ENCODE measurements around the gene FGF2.

Gene FGF2

DNA sequence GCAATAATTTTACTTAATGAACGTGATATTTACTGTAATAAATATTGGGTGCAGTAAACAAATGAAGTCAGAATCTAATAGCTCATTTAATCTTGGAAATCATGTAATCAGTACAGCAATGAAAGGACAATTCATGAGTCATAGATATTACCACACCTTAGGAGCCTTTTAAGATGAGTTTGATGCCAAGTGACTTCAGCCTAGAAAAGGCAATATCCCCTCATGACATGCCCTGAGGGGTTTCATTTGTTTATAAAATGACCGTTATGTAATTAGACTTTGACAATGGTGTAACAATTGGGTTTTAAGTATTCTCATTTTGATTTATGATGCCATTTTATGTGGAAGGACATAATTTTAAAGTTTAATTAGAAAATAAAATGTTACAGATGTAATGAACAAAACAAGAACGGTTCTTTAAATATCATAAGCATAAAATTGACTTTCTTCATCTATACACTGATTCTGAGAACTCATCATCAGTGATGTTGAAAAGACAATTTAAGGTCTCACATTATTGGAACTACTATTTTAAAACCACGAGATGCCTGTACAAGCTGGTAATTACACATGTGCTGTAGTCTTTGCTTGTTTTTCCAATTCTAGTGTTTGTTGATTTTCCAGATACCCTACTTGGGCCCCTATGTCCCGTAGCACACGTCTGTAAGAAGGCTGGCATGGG is 5.0 kb downstream of the FGF2 start (continued):
- TF ChIP-seq, protein P1, sequence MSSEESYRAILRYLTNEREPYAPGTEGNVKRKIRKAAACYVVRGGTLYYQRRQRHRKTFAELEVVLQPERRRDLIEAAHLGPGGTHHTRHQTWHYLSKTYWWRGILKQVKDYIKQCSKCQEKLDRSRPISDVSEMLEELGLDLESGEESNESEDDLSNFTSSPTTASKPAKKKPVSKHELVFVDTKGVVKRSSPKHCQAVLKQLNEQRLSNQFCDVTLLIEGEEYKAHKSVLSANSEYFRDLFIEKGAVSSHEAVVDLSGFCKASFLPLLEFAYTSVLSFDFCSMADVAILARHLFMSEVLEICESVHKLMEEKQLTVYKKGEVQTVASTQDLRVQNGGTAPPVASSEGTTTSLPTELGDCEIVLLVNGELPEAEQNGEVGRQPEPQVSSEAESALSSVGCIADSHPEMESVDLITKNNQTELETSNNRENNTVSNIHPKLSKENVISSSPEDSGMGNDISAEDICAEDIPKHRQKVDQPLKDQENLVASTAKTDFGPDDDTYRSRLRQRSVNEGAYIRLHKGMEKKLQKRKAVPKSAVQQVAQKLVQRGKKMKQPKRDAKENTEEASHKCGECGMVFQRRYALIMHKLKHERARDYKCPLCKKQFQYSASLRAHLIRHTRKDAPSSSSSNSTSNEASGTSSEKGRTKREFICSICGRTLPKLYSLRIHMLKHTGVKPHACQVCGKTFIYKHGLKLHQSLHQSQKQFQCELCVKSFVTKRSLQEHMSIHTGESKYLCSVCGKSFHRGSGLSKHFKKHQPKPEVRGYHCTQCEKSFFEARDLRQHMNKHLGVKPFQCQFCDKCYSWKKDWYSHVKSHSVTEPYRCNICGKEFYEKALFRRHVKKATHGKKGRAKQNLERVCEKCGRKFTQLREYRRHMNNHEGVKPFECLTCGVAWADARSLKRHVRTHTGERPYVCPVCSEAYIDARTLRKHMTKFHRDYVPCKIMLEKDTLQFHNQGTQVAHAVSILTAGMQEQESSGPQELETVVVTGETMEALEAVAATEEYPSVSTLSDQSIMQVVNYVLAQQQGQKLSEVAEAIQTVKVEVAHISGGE (tag by site-specific recombination; conservative IDR thresholded peaks at IDR 0.05; ENCODE audit: low read depth) = no peak
- TF ChIP-seq ZNF629 (tag by site-specific recombination; IDR thresholded peaks at IDR 0.05) (peak; percentile 60), ZNF223 (tag by site-specific recombination; IDR thresholded peaks at IDR 0.05) (no peak), ZNF843 (tag by site-specific recombination; IDR thresholded peaks at IDR 0.05) (0 out of 2 replicates have a peak, but pooled peaks have one; percentile 48), ZNF416 (tag by site-specific recombination; IDR thresholded peaks at IDR 0.05) (no peak), ZNF133 (tag by site-specific recombination; IDR thresholded peaks at IDR 0.05) (no peak), KLF10 (tag by site-specific recombination; IDR thresholded peaks at IDR 0.05) (0 out of 2 replicates have a peak, but pooled peaks have one; percentile 43), ZNF10 (tag by site-specific recombination; IDR thresholded peaks at IDR 0.05) (no peak), ZNF23 (tag by site-specific recombination; IDR thresholded peaks at IDR 0.05; ENCODE audit: borderline replicate concordance) (no peak), ZEB2 (tag by site-specific recombination; IDR thresholded peaks at IDR 0.05) (peak; percentile 58; the same call in 1 of the 2 replicates), ZNF776 (tag by site-specific recombination; IDR thresholded peaks at IDR 0.05; ENCODE audit: borderline replicate concordance) (no peak), ZBTB8A (tag by site-specific recombination; IDR thresholded peaks at IDR 0.05) (0 out of 2 replicates have a peak, but pooled peaks have one; percentile 18), ZNF585B (tag by site-specific recombination; IDR thresholded peaks at IDR 0.05) (no peak), ZBTB7A (tag by site-specific recombination; IDR thresholded peaks at IDR 0.05; ENCODE audit: low read depth) (no peak), ZNF112 (tag by site-specific recombination; IDR thresholded peaks at IDR 0.05) (no peak), OSR2 (tag by site-specific recombination; IDR thresholded peaks at IDR 0.05) (0 out of 2 replicates have a peak, but pooled peaks have one; percentile 22), ZNF174 (tag by site-specific recombination; IDR thresholded peaks at IDR 0.05) (no peak), ZNF132 (tag by site-specific recombination; IDR thresholded peaks at IDR 0.05; ENCODE audit: borderline replicate concordance) (no peak)
- TF ChIP-seq, protein P2, sequence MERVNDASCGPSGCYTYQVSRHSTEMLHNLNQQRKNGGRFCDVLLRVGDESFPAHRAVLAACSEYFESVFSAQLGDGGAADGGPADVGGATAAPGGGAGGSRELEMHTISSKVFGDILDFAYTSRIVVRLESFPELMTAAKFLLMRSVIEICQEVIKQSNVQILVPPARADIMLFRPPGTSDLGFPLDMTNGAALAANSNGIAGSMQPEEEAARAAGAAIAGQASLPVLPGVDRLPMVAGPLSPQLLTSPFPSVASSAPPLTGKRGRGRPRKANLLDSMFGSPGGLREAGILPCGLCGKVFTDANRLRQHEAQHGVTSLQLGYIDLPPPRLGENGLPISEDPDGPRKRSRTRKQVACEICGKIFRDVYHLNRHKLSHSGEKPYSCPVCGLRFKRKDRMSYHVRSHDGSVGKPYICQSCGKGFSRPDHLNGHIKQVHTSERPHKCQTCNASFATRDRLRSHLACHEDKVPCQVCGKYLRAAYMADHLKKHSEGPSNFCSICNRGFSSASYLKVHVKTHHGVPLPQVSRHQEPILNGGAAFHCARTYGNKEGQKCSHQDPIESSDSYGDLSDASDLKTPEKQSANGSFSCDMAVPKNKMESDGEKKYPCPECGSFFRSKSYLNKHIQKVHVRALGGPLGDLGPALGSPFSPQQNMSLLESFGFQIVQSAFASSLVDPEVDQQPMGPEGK (tag by site-specific recombination; IDR thresholded peaks at IDR 0.05) = no peak
- TF ChIP-seq, protein P3, sequence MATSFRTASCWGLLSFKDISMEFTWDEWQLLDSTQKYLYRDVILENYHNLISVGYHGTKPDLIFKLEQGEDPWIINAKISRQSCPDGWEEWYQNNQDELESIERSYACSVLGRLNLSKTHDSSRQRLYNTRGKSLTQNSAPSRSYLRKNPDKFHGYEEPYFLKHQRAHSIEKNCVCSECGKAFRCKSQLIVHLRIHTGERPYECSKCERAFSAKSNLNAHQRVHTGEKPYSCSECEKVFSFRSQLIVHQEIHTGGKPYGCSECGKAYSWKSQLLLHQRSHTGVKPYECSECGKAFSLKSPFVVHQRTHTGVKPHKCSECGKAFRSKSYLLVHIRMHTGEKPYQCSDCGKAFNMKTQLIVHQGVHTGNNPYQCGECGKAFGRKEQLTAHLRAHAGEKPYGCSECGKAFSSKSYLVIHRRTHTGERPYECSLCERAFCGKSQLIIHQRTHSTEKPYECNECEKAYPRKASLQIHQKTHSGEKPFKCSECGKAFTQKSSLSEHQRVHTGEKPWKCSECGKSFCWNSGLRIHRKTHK (tag by site-specific recombination; IDR thresholded peaks at IDR 0.05) = no peak
- TF ChIP-seq, protein P4, sequence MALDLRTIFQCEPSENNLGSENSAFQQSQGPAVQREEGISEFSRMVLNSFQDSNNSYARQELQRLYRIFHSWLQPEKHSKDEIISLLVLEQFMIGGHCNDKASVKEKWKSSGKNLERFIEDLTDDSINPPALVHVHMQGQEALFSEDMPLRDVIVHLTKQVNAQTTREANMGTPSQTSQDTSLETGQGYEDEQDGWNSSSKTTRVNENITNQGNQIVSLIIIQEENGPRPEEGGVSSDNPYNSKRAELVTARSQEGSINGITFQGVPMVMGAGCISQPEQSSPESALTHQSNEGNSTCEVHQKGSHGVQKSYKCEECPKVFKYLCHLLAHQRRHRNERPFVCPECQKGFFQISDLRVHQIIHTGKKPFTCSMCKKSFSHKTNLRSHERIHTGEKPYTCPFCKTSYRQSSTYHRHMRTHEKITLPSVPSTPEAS (tag by site-specific recombination; IDR thresholded peaks at IDR 0.05) = no peak
- TF ChIP-seq, protein P5, sequence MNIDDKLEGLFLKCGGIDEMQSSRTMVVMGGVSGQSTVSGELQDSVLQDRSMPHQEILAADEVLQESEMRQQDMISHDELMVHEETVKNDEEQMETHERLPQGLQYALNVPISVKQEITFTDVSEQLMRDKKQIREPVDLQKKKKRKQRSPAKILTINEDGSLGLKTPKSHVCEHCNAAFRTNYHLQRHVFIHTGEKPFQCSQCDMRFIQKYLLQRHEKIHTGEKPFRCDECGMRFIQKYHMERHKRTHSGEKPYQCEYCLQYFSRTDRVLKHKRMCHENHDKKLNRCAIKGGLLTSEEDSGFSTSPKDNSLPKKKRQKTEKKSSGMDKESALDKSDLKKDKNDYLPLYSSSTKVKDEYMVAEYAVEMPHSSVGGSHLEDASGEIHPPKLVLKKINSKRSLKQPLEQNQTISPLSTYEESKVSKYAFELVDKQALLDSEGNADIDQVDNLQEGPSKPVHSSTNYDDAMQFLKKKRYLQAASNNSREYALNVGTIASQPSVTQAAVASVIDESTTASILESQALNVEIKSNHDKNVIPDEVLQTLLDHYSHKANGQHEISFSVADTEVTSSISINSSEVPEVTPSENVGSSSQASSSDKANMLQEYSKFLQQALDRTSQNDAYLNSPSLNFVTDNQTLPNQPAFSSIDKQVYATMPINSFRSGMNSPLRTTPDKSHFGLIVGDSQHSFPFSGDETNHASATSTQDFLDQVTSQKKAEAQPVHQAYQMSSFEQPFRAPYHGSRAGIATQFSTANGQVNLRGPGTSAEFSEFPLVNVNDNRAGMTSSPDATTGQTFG (tag by site-specific recombination; IDR thresholded peaks at IDR 0.05; ENCODE audit: borderline replicate concordance) = no peak
- TF ChIP-seq, protein P6, sequence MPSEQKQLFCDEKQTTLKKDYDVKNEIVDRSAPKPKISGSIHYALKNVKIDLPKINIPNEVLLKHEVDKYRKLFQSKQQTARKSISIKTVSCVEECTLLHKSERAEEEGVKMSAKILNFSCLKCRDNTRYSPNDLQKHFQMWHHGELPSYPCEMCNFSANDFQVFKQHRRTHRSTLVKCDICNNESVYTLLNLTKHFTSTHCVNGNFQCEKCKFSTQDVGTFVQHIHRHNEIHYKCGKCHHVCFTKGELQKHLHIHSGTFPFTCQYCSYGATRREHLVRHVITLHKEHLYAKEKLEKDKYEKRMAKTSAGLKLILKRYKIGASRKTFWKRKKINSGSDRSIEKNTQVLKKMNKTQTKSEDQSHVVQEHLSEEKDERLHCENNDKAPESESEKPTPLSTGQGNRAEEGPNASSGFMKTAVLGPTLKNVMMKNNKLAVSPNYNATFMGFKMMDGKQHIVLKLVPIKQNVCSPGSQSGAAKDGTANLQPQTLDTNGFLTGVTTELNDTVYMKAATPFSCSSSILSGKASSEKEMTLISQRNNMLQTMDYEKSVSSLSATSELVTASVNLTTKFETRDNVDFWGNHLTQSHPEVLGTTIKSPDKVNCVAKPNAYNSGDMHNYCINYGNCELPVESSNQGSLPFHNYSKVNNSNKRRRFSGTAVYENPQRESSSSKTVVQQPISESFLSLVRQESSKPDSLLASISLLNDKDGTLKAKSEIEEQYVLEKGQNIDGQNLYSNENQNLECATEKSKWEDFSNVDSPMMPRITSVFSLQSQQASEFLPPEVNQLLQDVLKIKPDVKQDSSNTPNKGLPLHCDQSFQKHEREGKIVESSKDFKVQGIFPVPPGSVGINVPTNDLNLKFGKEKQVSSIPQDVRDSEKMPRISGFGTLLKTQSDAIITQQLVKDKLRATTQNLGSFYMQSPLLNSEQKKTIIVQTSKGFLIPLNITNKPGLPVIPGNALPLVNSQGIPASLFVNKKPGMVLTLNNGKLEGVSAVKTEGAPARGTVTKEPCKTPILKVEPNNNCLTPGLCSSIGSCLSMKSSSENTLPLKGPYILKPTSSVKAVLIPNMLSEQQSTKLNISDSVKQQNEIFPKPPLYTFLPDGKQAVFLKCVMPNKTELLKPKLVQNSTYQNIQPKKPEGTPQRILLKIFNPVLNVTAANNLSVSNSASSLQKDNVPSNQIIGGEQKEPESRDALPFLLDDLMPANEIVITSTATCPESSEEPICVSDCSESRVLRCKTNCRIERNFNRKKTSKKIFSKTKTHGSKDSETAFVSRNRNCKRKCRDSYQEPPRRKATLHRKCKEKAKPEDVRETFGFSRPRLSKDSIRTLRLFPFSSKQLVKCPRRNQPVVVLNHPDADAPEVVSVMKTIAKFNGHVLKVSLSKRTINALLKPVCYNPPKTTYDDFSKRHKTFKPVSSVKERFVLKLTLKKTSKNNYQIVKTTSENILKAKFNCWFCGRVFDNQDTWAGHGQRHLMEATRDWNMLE (tag by site-specific recombination; conservative IDR thresholded peaks at IDR 0.05; ENCODE audit: low read depth) = 0 out of 2 replicates have a peak, but pooled peaks have one; percentile 9

Measured in HEK293 (cell line).